ENCODE results near the gene SPOP.

SPOP gene

DNA sequence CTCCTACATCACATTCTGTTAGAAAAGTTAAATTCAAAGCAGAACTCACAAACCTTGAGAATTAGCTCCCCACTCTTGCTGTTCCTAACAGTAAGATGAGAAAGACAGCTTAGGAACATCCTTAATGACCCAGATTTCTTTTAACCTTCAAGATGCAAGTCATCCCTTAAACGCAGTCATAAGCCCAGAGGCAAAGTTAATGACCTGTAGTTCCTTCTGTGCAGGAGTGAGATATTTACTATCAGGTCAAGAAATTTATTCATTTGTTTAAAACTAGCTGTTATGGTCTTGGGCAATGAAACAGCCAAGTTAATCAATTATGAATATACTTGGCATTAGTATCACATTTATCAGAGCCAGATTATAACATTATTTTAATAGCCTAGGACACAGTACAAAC, 65.2 kb downstream of the SPOP start:
- no peak for DNase-seq

DNA sequence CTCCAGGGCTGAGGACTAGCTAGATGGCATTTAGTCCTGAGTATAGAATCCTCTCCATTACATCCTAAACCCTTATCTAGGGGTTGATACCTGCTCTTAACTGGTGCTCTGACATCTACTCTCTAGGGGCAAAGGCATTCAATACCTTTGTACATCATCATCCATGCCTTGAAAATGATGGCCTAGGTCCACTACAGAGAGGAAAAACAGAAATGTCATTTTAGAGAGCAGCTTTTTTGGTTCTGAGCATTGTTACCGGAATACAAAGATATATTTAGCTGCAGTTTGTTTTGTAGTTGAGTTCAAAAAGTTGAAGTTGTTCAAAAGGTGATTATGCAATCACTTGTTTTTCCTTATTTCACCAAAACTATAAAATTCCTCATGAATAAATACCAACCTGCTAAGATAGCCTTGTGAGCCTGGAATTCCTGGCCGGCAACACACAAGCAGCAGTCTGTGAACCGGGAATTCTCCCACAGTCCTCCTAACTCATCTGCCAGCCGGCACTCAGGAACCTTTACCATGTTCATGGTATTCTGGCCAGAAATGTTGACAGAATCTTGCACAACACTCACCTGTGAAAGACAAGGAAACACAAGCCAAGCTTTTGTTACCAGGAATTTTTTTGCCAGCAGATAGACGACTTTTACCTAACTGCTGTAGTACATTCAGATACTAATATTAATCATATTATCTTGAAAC, 66.9 kb downstream of the SPOP start:
- no peak for DNase-seq

DNA sequence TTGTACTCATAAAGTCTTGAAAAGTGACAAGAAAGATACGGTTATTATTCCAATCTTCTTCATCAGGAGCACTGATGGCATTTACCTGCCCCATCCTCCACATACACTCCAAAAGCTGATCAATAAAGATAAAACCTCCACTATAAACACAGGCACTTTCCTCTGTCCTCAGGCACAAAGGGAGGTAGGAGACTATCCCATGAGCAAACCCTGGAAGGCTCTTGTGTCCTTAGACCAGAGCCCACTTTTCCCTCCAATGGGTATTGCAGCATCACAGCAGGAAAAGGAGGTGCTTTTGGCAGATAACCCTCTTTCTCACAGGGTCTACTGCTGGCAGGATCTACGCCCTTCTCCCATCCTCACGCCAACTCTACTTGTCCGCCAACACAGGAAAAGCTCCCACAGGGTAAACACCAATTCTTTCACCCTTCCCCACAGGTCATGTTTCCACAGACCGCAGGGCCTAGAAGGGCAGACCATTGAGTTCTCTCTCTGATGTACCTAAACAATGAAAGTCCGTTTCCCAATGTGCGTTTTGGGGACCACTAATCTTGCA, 73.5 kb downstream of the SPOP start:
- DNase-seq = no peak

DNA sequence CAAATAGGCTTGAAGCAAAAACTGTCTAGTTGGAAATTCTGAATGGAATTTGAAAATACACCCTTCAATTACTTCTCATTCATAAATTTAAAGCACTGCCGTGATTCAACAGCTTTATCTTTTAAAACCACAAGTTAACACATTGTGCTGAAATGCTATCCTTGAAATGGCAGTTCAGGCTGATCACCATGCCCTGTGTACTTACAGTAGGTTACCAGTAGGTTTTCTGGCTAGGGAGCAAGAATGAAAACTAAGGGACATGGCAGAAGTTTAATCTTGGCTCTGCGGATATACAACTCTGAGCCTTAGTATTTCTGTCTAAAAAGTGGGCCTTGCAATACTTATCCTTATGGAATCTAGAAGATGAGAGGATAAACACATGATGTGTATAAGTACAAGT, 74.2 kb downstream of the SPOP start:
- DNase-seq = no peak

DNA sequence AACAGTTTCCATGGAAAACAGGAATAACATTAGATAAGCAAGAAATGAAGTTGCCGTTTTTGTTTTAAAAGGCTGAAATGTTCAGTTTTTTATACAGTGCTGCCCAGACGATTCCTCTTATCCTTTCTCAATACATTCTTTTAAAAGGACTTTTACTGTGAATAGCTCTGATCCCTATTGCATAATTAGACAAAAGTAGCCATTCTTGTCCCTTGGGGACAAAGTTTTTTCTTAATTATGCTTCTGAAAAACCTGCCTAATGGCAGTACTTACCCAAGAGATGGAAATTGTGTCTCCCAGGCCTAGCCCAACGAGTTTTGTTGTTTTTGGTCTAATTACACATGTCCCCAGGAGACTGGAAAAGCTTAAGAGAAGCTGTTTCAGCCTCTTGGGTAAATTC, 74.7 kb downstream of the SPOP start:
- no peak for DNase-seq

DNA sequence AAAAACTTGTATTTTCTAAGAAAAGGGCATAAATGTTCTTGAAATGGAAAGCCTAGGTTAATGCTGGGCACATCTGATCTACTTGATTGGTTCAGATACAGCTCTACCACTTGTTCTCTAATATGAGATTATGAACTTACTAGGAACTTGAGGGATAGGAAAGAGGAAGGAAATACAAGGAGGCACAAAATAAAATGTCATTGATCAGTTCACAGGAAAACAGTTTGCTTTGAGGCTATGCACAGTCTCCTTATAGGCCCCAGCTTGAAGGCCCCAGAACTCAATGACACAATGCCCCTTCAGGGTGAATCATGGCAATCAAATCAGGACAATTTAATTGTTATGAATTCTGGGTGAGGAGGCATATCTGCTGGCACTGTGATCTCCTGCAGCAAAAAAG, 75.1 kb downstream of the SPOP start:
- DNase-seq = no peak

DNA sequence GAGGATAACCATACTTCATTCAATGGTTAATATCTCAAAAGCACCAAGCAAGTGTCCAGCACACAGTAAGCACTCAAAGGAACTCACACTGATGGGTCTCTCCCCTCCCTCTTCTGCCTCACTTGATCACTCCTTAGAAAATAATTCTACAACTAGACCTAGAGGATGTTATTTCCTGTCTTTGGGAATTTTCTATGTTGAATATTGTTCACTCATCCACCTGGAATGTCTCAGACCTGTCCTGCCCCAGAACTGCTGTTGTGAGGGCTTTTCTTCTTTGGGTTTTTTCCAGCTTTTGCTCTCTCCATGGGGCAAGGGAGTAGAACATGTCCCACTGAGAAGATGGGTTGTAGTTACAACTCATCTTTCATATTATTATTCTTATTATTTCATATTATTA, 76.9 kb downstream of the SPOP start:
- DNase-seq = no peak

DNA sequence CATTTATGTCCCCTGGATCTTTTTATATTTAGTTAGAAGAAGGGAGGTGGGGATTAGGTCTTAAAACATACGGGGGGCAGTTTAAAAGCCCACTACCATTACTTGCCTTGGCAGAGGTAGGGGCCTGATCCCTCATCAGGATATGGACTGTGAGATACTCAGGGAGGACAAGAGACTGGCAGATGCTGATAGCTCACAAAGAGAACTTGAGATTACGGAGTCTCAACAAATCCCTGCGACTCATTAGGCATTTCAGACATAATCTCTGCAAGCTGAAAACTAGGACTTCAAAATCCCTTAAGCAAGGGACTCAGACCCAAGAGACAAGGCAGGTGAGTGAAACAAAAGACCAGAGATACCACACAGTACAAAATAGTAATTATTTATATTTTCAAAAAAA, 79.0 kb downstream of the SPOP start:
- DNase-seq = no peak

DNA sequence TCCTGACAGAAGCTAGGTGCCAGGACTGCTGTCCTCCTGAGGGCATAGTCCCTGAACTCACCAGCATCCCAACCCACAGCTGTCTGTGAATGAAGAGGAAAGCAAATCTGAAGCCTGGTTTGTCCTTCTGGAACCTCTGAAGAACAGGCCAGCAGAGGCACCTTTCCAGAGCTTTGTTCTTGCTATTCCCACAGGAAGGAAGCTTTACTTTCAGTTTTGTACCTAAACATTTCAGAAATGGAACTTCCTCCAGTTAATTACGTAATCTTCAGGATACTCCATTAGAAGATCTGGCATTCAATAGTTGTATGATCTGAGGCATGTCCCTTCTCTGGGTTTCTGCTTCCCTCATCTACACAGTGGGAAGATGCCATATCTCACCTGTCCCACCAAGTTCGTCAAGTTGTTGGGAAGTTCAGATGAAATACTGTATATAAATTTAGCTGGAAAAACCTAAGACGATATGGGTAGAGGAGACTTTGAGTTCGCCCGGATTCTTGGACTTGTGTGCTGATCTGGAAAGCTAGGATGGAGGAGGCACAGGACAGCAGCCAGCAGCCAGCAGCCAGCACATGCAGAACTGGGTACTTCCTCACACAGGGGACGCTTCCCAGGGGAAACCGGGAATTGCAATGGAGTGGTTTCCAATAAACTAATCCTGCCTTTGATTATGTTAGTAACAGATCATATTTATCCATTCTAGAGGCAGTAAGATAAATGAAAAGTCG, 79.8 kb downstream of the SPOP start:
- no peak for DNase-seq

DNA sequence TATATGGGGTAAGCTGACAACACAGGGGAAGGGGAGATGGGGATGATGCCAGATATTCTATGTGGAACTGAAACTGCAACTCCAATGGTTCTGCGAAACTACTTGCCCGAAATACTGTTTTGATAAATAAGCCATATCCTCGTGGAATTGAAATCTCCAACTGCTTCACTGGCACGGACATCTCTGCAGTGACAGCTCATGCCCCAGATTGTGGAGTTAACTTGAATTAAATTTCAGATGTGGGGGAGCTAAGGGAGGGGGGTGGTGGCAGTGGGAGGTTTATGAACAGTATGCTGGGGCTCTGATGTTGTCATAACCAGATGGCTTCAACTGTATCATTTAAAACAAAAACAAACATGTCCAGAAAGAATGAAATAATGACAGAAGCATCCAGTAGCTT, 80.5 kb downstream of the SPOP start:
- DNase-seq = no peak

DNA sequence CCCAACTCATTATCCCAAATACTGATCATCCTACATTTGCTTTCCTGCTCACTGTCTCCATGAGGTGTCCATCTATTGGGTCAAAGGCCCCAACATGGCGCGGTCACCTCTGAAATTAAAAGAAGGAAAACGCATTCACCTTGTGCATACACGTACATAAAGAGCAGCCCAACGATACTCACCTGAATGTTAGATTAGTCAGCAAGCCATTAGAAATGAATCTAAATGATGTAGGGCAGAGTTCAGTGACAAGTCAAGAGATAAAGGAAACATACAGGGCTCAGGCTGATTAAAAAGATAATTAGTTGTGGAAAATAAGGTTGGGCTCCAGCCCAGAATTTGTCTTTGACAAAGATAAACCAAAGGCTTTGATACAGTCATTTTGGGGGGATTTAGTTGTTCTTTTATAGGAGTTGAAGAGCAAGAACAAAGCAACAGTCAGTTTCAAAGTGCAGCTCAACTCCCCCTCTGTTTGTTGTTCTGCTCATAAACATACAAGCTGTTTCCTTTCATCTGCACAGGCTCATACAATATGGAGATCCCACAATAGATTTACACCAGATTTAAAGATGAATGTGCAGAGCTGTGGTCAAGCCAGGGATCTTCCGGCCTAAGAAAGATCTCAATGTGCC, 81.2 kb downstream of the SPOP start:
- DNase-seq = no peak

DNA sequence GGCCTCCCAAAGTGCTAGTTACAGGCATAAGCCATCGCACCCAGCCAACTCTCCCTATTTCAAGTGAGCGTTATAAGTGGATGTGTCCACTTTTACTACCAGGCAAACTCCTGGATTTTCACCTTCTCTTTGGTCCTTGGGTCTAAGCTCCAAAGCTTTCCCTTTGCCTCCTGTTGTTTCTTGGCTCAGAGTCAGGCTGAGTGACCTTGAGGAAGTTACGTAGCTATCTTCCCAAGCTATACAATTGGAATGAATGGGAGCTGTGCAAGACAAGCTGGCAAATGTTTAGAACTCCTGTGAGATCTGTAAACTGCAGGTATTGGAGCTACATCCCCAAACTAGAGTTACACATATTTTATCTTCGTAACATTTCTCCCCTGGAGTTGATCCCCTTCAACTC, 81.9 kb downstream of the SPOP start:
- DNase-seq = no peak

DNA sequence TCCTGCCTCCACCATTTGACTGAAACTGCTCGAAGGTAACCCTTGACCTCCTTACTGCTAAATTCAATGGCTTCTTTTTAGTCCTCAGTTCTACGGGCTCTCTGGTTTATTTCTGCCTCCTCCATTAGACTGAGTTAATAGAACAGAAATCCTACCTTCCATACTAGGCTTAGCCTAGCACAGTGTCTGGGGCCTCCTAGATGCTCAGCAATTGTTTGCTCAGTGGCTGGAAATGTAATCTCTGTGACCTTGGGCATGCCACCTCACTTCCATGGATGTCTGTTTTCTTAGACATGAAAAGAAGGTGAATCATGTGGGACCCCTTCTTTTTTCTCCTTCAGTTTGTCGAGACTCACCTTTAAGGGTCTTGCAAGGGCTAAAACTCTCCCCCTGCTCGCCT, 82.6 kb downstream of the SPOP start:
- no peak for DNase-seq

DNA sequence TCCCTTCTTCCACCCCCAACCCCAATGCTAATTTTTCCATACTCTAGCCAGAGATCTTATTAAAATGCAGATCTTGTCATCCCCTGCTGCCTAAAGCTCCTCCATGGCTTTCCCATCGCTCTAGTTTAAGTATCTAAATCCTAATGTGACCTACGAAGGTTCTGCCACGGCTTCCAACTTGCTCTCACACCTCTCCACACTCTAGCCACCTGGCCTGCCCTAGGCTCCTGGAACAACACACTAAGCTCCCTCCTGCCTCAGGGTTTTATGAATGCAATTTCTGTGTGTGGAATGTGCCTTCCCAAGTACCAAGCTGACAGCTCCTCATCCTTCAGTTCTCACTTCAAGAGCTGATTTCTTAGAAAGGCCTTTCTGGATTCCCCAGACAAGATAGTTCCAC, 85.6 kb downstream of the SPOP start:
- no peak for DNase-seq

DNA sequence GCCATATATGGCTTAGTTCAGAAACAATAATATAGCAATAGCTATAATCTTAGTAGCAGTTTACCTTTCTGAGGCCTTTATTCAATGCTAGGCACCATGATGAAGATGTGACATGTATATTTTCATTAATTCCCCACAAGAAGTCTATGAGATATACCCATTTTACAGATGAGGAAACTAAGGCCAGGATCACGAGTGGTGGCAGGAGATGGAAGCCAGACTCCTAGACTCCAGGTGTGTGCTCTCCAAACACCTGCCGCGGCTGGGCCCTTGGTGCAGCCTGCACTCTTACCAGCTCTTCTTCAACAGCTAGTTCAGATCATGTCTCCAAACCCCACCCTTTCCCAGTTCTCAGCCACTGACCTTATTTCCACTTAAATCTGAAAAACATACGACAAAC, 87.0 kb downstream of the SPOP start:
- no peak for DNase-seq

DNA sequence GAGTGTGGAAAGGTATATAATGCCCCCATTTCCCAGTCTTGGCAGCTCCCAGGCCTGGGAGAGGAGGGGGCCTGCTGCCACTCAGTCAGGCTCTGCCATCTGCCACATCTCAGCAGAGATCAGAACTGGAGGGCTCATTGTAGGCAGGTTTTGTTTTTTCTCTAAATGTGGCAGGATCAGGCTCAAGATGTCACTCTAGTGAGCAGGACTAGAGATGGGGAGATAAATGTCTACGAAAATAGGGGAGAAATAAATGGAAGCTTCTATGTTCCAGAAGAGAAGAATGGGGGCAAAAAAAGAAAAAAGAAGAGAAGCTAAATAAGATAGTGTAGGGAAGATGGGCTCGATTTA, 88.3 kb downstream of the SPOP start:
- DNase-seq = no peak

DNA sequence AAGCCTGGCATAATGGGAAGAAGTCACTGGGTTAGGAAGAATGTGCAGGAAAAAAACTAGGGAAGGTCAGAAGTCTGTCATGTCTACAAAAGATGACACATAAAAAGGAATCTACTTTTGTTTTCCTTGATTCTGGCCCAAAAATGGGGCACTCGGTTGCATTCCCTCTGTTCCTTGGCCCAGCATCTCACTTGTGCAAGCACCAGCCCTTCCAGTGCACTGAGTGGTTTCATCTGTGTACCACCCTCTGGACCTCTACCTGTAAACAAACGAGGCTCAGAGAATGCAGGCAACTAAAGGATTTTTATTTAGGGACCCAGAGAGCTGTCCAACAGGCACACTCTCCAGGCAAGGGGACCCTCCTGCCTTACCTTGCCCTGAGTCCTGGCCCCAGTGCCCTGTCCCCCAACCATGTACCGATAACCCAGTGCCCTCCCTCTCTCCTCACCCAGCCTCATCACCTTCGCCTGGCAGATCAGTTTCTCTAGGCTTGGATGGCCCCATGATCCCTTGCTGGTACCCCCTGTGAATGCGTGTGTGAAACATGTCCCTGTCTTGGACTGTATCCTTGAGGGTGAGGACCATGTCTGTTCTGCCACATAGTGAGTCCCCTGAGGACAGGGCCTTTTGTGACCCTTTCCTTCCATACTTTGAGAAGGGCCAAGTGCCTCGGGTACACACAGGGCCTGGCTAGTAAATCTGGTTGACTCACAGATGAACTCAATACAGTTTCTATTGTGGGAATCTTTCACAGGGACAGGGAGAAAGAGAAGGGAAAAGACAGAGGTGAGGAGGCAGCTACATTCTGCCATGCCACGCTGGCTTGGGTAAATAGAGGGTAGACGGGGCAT, 88.9 kb downstream of the SPOP start:
- peak; percentile 28 for DNase-seq

DNA sequence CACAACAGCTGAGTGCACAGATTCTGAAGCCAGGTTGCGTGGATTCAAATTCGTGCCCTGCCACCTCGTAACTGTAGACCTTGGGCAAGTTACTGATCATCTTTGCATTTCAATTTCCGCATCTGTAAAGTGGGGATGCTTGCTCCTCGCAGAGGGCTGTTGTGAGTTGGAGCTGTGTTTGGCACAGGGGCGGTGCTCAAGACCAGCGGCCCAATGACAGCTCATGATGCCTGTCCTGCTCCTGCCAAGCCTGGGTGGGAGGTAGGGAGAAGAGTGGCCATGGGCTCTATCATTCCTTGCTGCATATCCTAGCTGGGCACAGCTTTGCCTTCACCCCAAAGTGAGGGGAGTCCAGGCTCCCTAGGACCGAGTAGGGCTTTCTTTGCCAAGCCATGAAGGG, 89.6 kb downstream of the SPOP start:
- DNase-seq = no peak

DNA sequence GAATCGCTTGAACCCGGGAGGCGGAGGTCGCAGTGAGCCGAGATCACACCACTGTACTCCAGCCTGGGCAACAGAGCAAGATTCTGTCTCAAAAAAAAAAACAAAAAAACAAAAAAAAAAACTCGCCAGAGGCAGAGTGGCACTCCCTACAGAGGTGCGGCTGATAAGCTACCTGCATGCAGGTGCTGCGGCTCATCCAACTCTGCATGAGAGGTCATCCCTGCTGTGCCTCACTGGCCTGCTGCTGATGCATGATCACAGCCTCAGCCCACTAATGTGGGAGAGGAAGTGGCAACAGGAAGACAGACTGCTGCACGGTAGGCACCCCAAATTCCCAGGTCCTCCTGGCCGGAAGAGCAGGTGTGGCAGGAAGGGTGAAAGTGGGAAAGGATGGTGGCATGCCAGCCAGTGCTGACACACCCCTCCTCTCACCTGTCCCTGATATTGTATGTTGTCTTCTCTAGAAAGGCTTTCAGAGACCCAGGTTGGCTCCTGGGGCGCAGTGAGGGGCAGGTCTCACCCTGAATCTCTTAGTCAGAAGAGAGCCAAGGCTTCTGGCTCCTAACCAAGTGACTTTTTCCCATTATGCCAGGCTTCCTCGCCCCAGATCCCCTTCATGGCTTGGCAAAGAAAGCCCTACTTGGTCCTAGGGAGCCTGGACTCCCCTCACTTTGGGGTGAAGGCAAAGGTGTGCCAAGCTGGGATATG, 90.4 kb downstream of the SPOP start:
- no peak for DNase-seq

DNA sequence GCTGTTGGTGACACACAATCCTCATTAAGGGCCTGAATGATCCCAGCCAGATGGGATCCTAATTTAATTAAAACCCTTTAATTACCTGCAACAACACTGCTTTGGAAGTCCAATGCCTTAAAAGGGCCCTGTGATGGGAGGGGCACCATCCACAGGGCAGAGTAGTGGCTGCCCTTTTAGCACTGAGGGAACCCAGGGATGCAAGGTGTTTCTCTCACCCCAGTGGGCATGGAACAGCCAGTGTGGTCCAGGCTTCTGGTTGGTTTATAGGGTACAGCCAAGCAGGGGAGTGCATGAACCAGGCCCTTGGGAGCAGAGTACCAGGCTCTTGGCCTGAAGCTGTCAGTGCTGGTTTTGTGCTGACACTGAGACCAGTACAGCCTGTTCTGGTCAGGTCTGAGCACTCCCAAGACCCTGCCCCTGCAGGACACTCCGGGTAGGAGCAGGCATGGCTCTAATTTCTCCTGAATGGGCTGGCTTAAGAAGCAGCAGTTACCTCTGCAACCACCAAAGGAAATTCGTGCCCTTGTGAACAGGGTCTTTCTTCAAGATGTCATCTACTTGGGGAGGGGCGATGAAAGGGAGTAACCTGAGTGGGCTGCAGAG, 92.4 kb downstream of the SPOP start:
- DNase-seq = no peak

DNA sequence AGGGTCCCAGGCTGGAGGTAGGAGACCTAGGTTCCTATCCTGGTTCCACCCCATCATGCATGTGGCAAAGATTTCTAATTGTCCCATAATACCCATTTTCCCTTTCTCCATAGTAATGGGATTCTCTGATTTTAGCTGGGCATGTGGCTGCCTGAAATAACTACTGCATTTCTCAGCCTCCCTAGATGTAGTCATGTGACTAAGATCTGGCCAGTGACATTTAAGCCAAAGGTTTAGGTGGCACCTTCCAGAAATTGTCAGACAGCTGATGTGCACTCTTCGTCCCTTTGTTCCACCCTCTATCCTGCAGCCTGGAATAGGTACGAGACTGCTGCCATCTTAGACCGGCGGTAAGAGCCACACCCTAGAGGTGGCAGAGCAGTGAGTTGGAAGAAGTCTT, 94.0 kb downstream of the SPOP start:
- DNase-seq = no peak

DNA sequence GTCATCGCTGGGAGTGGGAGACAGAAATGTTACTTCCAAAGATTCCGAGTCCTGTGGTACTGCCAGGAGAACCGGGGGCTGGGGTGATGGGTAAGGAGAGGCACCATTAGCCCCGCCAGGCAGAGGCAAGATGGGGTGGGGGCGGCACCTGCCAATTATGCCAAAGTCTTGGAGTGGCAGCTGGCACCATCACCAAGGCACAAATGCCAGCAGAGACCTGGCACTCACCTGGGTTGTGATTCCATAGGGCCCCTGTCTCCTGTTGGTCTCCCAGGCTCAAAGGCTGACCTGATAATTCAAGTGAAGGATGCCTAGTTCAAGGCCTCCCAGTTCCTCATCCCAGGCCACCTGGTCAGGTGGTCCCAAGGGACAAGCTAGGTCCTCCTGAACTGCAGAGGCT, 94.7 kb downstream of the SPOP start:
- DNase-seq = no peak

Data from fibroblast of skin of right quadriceps (primary cell).